PC-9 (cell line): Measurements from ENCODE around the gene PIEZO2. TPM values are rescaled to one million over a fixed set of nuclear protein-coding genes. Genes with fewer than 3 reads are reported as not detected.

Experiments
- BruUV-seq: library from RNA; stranded (reverse); fragments of 400-500 nt; replicated peaks from 2 replicates; lab custom pipeline; 2021; lab: Mats Ljungman, UMichigan
- CTCF ChIA-PET: fragments of 300-600 bp; sonication (Branson Sonifier 250); formaldehyde crosslinking; loops from one replicate; lab custom pipeline; 2022; ENCODE audit warnings: antibody characterized with exemption; lab: Charles Lee
- POLR2A ChIA-PET: fragments of 300-600 bp; sonication (Branson Sonifier 250); formaldehyde crosslinking; loops from one replicate; lab custom pipeline; 2022; ENCODE audit warnings: antibody characterized with exemption; ENCODE audit not compliant: unreplicated experiment; lab: Charles Lee
- DNase-seq, 2 experiments: peaks; one replicate each; pipeline versions ENCODE4 v3.0.0 to v3.0.0-alpha.2; 2015 to 2022; ENCODE audit warnings: mixed read lengths in 1 of 2
- H2AFZ ChIP-seq: fragments of 200-600 bp; sonication (generic); 2 replicates; pipeline ENCODE4 v1.8.1; 2017; ENCODE audit warnings: antibody characterized with exemption
- H3F3A ChIP-seq: fragments of 200-600 bp; sonication (generic); 2 replicates; pipeline ENCODE4 v1.8.1; 2017; ENCODE audit warnings: antibody characterized with exemption, mild to moderate bottlenecking, low read depth; ENCODE audit not compliant: insufficient read depth
- H3K27ac ChIP-seq: fragments of 200-600 bp; sonication (generic); 2 replicates; pipeline ENCODE4 v1.6.1; 2016; ENCODE audit warnings: mixed run types
- H3K27me3 ChIP-seq: fragments of 200-600 bp; sonication (generic); 2 replicates; pipeline ENCODE4 v1.6.1; 2016; ENCODE audit warnings: low read depth, mixed run types; ENCODE audit not compliant: insufficient read depth
- H3K36me3 ChIP-seq: fragments of 200-600 bp; sonication (generic); 2 replicates; pipeline ENCODE4 v1.6.1; 2016; ENCODE audit warnings: low read depth, mixed run types
- H3K4me1 ChIP-seq: fragments of 200-600 bp; sonication (generic); replicated peaks from 2 replicates; pipeline ENCODE4 v1.6.1; 2016; ENCODE audit warnings: mixed run types; ENCODE audit not compliant: insufficient read depth
- H3K4me2 ChIP-seq: fragments of 200-600 bp; sonication (generic); 2 replicates; pipeline ENCODE4 v1.6.1; 2017; ENCODE audit warnings: mixed run types
- H3K4me3 ChIP-seq: fragments of 200-600 bp; sonication (generic); 2 replicates; pipeline ENCODE4 v1.6.1; 2016; ENCODE audit warnings: mixed run types
- H3K79me2 ChIP-seq: fragments of 200-600 bp; sonication (generic); 2 replicates; pipeline ENCODE4 v1.6.1; 2017; ENCODE audit warnings: low read depth, mixed run types
- H3K9me2 ChIP-seq: fragments of 200-600 bp; sonication (generic); 2 replicates; pipeline ENCODE4 v1.8.1; 2017; ENCODE audit warnings: mild to moderate bottlenecking; ENCODE audit not compliant: insufficient read depth
- H3K9me3 ChIP-seq: fragments of 200-600 bp; sonication (generic); 2 replicates; pipeline ENCODE4 v1.8.1; 2016; ENCODE audit warnings: low read depth; ENCODE audit not compliant: insufficient read depth
- H4K20me1 ChIP-seq: fragments of 200-600 bp; sonication (generic); 2 replicates; pipeline ENCODE4 v1.8.1; 2017; ENCODE audit not compliant: insufficient read depth
- CTCF ChIP-seq: fragments of 200-600 bp; sonication (generic); conservative IDR thresholded peaks from 2 replicates; pipeline ENCODE4 v1.6.1; 2017; ENCODE audit warnings: mixed run types, antibody characterized with exemption, mild to moderate bottlenecking, moderate library complexity
- EZH2 ChIP-seq: fragments of 200-600 bp; sonication (generic); IDR thresholded peaks from 2 replicates; pipeline ENCODE4 v1.8.0; 2017; ENCODE audit warnings: antibody characterized with exemption, low read depth
- intact Hi-C: fragments of 100-400 bp; cut with micrococcal nuclease; formaldehyde crosslinking; loops from one replicate; pipeline ENCODE4 v1.10.0; 2022; ENCODE audit not compliant: unreplicated experiment
- total RNA-seq: library from RNA; stranded (reverse); gene quantifications from 2 replicates; pipeline ENCODE4 v1.2.3, GENCODE V29; 2021

Gene PIEZO2
- total RNA-seq, 1 experiment from 2014 or later, result not detected

- POLR2A ChIA-PET, result no interaction called here
Measured at GRCh38 chr18:11066038-11066437, 83.3 kb downstream of the PIEZO2 start.

GRCh38 chr18:11064727-11065460 is 84.5 kb downstream of the PIEZO2 start:
- no peak for TF ChIP-seq EZH2
- TF ChIP-seq CTCF, result no peak
- intact Hi-C loops, result no loop called here

More at GRCh38 chr18:11066038-11066437, 83.3 kb downstream of the PIEZO2 start:
- peaks cover 3% of the 10 kb centered on the region; the same call in 1 of the 2 replicates for H3K27me3 ChIP-seq
- no peak for DNase-seq
- intact Hi-C loops, result no loop called here
- H3K79me2 ChIP-seq, result no peaks in the 10 kb centered on the region
- H3K4me2 ChIP-seq, result no peak overlapping the region
- no peaks in the 10 kb centered on the region for H3F3A ChIP-seq
- CTCF ChIA-PET, result no interaction called here
- H3K4me1 ChIP-seq, result no peaks in the 10 kb centered on the region
- no peaks in the 10 kb centered on the region; the same call in 1 of the 2 replicates for H4K20me1 ChIP-seq
- H3K36me3 ChIP-seq, result no peaks in the 10 kb centered on the region
- no peaks in the 10 kb centered on the region; the same call in none of the 2 replicates for H3K9me3 ChIP-seq
- no peaks in the 10 kb centered on the region for H3K9me2 ChIP-seq
- BruUV-seq, result no TSS peak
- TF ChIP-seq EZH2 (no peak), CTCF (no peak)
- H3K4me3 ChIP-seq, result no peak overlapping the region
- H2AFZ ChIP-seq, result no peak overlapping the region
- no peak overlapping the region for H3K27ac ChIP-seq

GRCh38 chr18:11064106-11064505 is 85.3 kb downstream of the PIEZO2 start:
- DNase-seq, result no peak
- H2AFZ ChIP-seq, result no peak overlapping the region
- H3F3A ChIP-seq, result no peaks in the 10 kb centered on the region
- ChIA-PET CTCF (no interaction called here), POLR2A (no interaction called here)
- no TSS peak for BruUV-seq
- intact Hi-C loops, result no loop called here
- H3K27ac ChIP-seq, result no peak overlapping the region
- no peaks in the 10 kb centered on the region for H3K4me1 ChIP-seq
- H3K27me3 ChIP-seq, result no peaks in the 10 kb centered on the region
- H3K79me2 ChIP-seq, result no peaks in the 10 kb centered on the region
- no peaks in the 10 kb centered on the region; the same call in none of the 2 replicates for H3K9me3 ChIP-seq
- H3K36me3 ChIP-seq, result no peaks in the 10 kb centered on the region
- no peaks in the 10 kb centered on the region for H3K9me2 ChIP-seq
- TF ChIP-seq EZH2 (no peak), CTCF (no peak)
- H4K20me1 ChIP-seq, result no peaks in the 10 kb centered on the region; the same call in 1 of the 2 replicates
- H3K4me3 ChIP-seq, result no peak overlapping the region
- H3K4me2 ChIP-seq, result no peak overlapping the region

More at GRCh38 chr18:11064727-11065460, 84.5 kb downstream of the PIEZO2 start:
- no peak overlapping the region for H2AFZ ChIP-seq
- no peaks in the 10 kb centered on the region; the same call in none of the 2 replicates for H3K9me3 ChIP-seq
- H3F3A ChIP-seq, result no peaks in the 10 kb centered on the region
- H3K27me3 ChIP-seq, result no peaks in the 10 kb centered on the region
- no peak overlapping the region for H3K4me3 ChIP-seq
- no peaks in the 10 kb centered on the region for H3K36me3 ChIP-seq
- no peak overlapping the region for H3K27ac ChIP-seq
- no peaks in the 10 kb centered on the region for H3K79me2 ChIP-seq
- CTCF ChIA-PET, result no interaction called here
- no peak overlapping the region for H3K4me2 ChIP-seq
- POLR2A ChIA-PET, result no interaction called here
- no peaks in the 10 kb centered on the region for H3K9me2 ChIP-seq
- no TSS peak for BruUV-seq
- no peaks in the 10 kb centered on the region for H3K4me1 ChIP-seq
- DNase-seq, result no peak
- H4K20me1 ChIP-seq, result no peaks in the 10 kb centered on the region; the same call in 1 of the 2 replicates
